Measurements from ENCODE around the gene OR6V1.

Gene OR6V1

DNA sequence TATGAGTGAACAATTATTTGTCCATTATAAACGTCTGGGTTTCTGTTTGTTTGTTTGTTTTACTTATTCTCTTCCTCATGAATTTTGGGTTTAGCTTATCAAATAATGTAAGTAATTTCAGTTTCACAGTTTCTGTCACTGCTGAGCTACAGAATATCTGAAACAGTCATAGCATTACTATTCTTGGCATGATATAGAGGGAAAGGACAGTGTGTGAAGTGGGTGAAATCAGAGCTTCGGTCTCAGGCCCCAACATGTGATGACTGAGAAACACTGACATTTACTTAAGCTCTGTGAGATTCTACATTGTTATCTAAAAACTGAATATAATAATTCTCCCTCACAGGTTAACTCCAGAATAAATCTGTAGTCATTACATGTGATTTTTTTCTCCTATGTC lies 8.8 kb upstream of the OR6V1 start:
- Histone ChIP-seq H3K36me3 (no peaks in the 10 kb centered on the region), H3K9me3 (ENCODE audit: severe bottlenecking) (peaks cover 3% of the 10 kb centered on the region), H3K27me3 (ENCODE audit: insufficient read depth, low read depth, severe bottlenecking) (no peaks in the 10 kb centered on the region), H3K27ac (peak overlapping the region; percentile 6; the same call in 1 of the 2 replicates), H3K4me3 (ENCODE audit: low read depth, low read length) (no peak overlapping the region)
- DNase-seq = no peak
- TF ChIP-seq CTCF (IDR thresholded peaks at IDR 0.05; ENCODE audit: low read depth, low read length) = no peak

- H3K36me3 ChIP-seq = no peaks in the 10 kb centered on the region
- H3K27me3 ChIP-seq (ENCODE audit: insufficient read depth, low read depth, severe bottlenecking) = no peaks in the 10 kb centered on the region
- H3K9me3 ChIP-seq (ENCODE audit: severe bottlenecking) = peaks cover 8% of the 10 kb centered on the region
- H3K27ac ChIP-seq = no peak overlapping the region
- no peak for TF ChIP-seq CTCF (IDR thresholded peaks at IDR 0.05; ENCODE audit: low read depth, low read length)
- DNase-seq = no peak
- H3K4me3 ChIP-seq (ENCODE audit: low read depth, low read length) = no peak overlapping the region
Measured at GRCh38 chr7:143046426-143046851, 5.7 kb upstream of the OR6V1 start.

DNA sequence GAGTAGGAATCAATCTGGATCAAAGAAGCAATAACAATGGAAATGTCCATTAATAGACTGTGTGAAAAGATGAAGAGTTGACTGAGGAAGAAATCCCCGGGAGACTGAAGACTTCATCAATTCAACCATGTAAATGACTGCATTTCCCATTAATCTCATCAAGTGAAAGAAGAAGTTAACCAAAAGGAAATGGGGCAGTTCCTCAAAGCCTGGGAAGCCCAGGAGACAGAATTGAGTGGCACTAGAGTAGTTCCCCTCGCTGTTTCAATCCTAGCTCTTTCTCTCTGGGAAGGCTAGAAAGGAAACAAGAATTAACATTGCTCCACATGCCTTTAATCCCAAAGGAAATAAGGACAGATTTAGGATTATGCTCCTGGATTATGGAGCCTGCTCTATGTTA lies 4.8 kb upstream of the OR6V1 start:
- Histone ChIP-seq H3K36me3 (no peaks in the 10 kb centered on the region), H3K4me3 (ENCODE audit: low read depth, low read length) (no peak overlapping the region), H3K27ac (no peak overlapping the region), H3K9me3 (ENCODE audit: severe bottlenecking) (peaks cover 8% of the 10 kb centered on the region), H3K27me3 (ENCODE audit: insufficient read depth, low read depth, severe bottlenecking) (no peaks in the 10 kb centered on the region)
- no peak for TF ChIP-seq CTCF (IDR thresholded peaks at IDR 0.05; ENCODE audit: low read depth, low read length)
- no peak for DNase-seq

DNA sequence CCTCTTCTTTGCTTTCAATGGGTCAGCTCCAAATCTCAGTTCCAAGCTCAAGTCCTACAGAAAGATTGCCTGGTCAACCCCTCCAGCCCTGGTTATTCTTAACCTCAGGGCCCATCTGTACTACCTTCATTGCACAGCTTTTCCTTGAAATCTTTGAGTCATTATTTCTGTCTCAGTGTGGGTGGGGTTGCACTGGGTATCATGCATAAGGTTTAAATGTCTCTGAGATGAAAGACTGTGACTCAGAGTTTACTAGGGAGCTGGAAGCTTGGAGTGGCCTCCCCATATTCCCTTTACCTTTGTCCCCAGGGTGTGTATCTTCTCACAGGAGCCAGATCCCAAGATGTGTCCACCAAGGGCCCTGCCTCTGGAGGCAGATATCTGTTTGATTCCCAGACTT lies 3.3 kb upstream of the OR6V1 start:
- Histone ChIP-seq H3K27ac (no peak overlapping the region), H3K27me3 (ENCODE audit: insufficient read depth, low read depth, severe bottlenecking) (no peaks in the 10 kb centered on the region), H3K36me3 (no peaks in the 10 kb centered on the region), H3K9me3 (ENCODE audit: severe bottlenecking) (peaks cover 8% of the 10 kb centered on the region), H3K4me3 (ENCODE audit: low read depth, low read length) (no peak overlapping the region)
- no peak for TF ChIP-seq CTCF (IDR thresholded peaks at IDR 0.05; ENCODE audit: low read depth, low read length)
- no peak for DNase-seq

- peaks cover 8% of the 10 kb centered on the region for H3K9me3 ChIP-seq (ENCODE audit: severe bottlenecking)
- H3K36me3 ChIP-seq = no peaks in the 10 kb centered on the region
- H3K27ac ChIP-seq = no peak overlapping the region
- no peaks in the 10 kb centered on the region for H3K27me3 ChIP-seq (ENCODE audit: insufficient read depth, low read depth, severe bottlenecking)
- no peak for DNase-seq
- no peak for TF ChIP-seq CTCF (IDR thresholded peaks at IDR 0.05; ENCODE audit: low read depth, low read length)
- no peak overlapping the region for H3K4me3 ChIP-seq (ENCODE audit: low read depth, low read length)
Measured at GRCh38 chr7:143049362-143049761, 2.8 kb upstream of the OR6V1 start.

GRCh38 chr7:143050931-143051330 lies 1.2 kb upstream of the OR6V1 start:
- DNase-seq = peak; percentile 38
- Histone ChIP-seq H3K27me3 (ENCODE audit: insufficient read depth, low read depth, severe bottlenecking) (no peaks in the 10 kb centered on the region), H3K9me3 (ENCODE audit: severe bottlenecking) (peaks cover 8% of the 10 kb centered on the region), H3K27ac (no peak overlapping the region), H3K36me3 (no peaks in the 10 kb centered on the region), H3K4me3 (ENCODE audit: low read depth, low read length) (no peak overlapping the region)
- no peak for TF ChIP-seq CTCF (IDR thresholded peaks at IDR 0.05; ENCODE audit: low read depth, low read length)

Data from WERI-Rb-1 (cell line).